ENCODE results near the gene DHX57. TPM values are rescaled to one million over a fixed set of nuclear protein-coding genes. Genes with fewer than 3 reads are reported as not detected.

Gene DHX57
- total RNA-seq, 1 experiment from 2014 or later, result 32.6 TPM

Other genes starting within 250 kb of the DHX57 start
- 19.6 and 22.0 TPM in 2 replicates for gene GALM, start 209.8 kb downstream of the DHX57 start, total RNA-seq (2014; rRNA removed; shearing (Covaris generic))
- gene SRSF7, start 124.6 kb downstream of the DHX57 start, total RNA-seq (2014; rRNA removed; shearing (Covaris generic)), result 328 and 367 TPM in 2 replicates
- gene GEMIN6, start 97.7 kb downstream of the DHX57 start, total RNA-seq (2014; rRNA removed; shearing (Covaris generic)), result 25.5 and 29.4 TPM in 2 replicates
- 16.7 and 18.2 TPM in 2 replicates for gene MORN2, start within 50 bp of the DHX57 start, total RNA-seq (2014; rRNA removed; shearing (Covaris generic))
- gene ARHGEF33, start 13.9 kb upstream of the DHX57 start, total RNA-seq (2014; rRNA removed; shearing (Covaris generic)), result 0.05 TPM in 1 of 2 replicates, not detected in the other
- gene SOS1, start 245.1 kb upstream of the DHX57 start, total RNA-seq (2014; rRNA removed; shearing (Covaris generic)), result 42.3 and 49.5 TPM in 2 replicates

Measured in SJCRH30 (cell line).